Right lobe of liver (tissue), 4 donors: Measurements from ENCODE around the gene NTN1.

ENCODE experiments used
- POLR2A ChIP-seq: fragments of 450-650 bp; IDR thresholded peaks from one replicate; pipeline ENCODE4 v1.6.1; 2017; ENCODE audit warnings: antibody characterized with exemption, mild to moderate bottlenecking
- TF ChIP-seq, protein P1 (sequence below), 4 donors: fragments of 200-600 bp in 3 of 4; fragments of 450-650 bp in 1 of 4; IDR thresholded peaks; one replicate each; pipeline versions ENCODE4 v1.5.1 to v1.8.0; 2016 to 2022; ENCODE audit warnings: antibody characterized with exemption in 4 of 4, mild to moderate bottlenecking in 2 of 4
- donor health status: DM: no; HTN: no; CAD: no.
- donor health status: DM: no; HTN: no; CAD: no.
- donor health status: DM: no; HTN: yes; CAD: no.

GRCh38 chr17:9064311-9064834, 43.1 kb downstream of the NTN1 start:
- TF ChIP-seq, protein P1, sequence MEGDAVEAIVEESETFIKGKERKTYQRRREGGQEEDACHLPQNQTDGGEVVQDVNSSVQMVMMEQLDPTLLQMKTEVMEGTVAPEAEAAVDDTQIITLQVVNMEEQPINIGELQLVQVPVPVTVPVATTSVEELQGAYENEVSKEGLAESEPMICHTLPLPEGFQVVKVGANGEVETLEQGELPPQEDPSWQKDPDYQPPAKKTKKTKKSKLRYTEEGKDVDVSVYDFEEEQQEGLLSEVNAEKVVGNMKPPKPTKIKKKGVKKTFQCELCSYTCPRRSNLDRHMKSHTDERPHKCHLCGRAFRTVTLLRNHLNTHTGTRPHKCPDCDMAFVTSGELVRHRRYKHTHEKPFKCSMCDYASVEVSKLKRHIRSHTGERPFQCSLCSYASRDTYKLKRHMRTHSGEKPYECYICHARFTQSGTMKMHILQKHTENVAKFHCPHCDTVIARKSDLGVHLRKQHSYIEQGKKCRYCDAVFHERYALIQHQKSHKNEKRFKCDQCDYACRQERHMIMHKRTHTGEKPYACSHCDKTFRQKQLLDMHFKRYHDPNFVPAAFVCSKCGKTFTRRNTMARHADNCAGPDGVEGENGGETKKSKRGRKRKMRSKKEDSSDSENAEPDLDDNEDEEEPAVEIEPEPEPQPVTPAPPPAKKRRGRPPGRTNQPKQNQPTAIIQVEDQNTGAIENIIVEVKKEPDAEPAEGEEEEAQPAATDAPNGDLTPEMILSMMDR (IDR thresholded peaks at IDR 0.05) = no peak
- TF ChIP-seq POLR2A = no peak
